Measurements from ENCODE around the gene KRT24. TPM values are rescaled to one million over a fixed set of nuclear protein-coding genes. Genes with fewer than 3 reads are reported as not detected.

The KRT24 gene
- total and polyA plus RNA-seq, 2 of the 4 experiments (the other 2 are of a cell fraction) = not detected

GRCh38 chr17:40659911-40660310 is 43.6 kb downstream of the KRT24 start:
- no CpG with 5 or more reads among the region's 7 CpGs for WGBS, 2 experiments (ENCODE audit: extremely low coverage in 2 of 2, insufficient read length in 1 of 2)
- Histone ChIP-seq H3K36me3 (ENCODE audit: control insufficient read depth, insufficient read depth, low read length) (no peaks in the 10 kb centered on the region), H3K4me2 (ENCODE audit: low read depth, low read length) (no peak overlapping the region), H3K23ac (ENCODE audit: low read depth, low read length) (no peak overlapping the region), H4K5ac (ENCODE audit: low read depth, low read length) (no peak overlapping the region), H4K91ac (ENCODE audit: insufficient read depth, low read depth, low read length) (no peak overlapping the region), H3K27ac (ENCODE audit: insufficient read depth, low read length) (no peak overlapping the region), H4K8ac (ENCODE audit: low read depth in 2 of 2, low read length in 2 of 2) (no peak overlapping the region), H3K56ac (ENCODE audit: extremely low read depth, insufficient read depth, low read length) (no peak overlapping the region), H2BK20ac (ENCODE audit: low read depth, low read length) (no peak overlapping the region), H4K20me1 (ENCODE audit: insufficient read depth, low read length) (no peaks in the 10 kb centered on the region), H3K18ac (ENCODE audit: low read depth, low read length) (no peak overlapping the region), H2BK5ac (ENCODE audit: low read depth, low read length, poor library complexity, severe bottlenecking) (no peak overlapping the region), H3K4me1 (ENCODE audit: control insufficient read depth, insufficient read depth, low read length) (no peaks in the 10 kb centered on the region), H3K27me3 (ENCODE audit: control insufficient read depth, insufficient read depth, low read length) (peaks cover 31% of the 10 kb centered on the region), H3K9ac (ENCODE audit: low read depth, low read length) (no peak overlapping the region), H3K4ac (ENCODE audit: low read depth, low read length) (no peak overlapping the region), H3K14ac (replicated peaks; ENCODE audit: low read depth, low read length) (no peak overlapping the region), H2AFZ (replicated peaks; ENCODE audit: low read length, poor library complexity) (no peak overlapping the region), H2BK15ac (ENCODE audit: low read depth, low read length) (no peak overlapping the region), H3K9me3 (ENCODE audit: control insufficient read depth, insufficient read depth, low read length) (peaks cover 4% of the 10 kb centered on the region; the same call in 1 of the 2 replicates), H3K9me1 (ENCODE audit: insufficient read depth, low read length) (no peaks in the 10 kb centered on the region), H3K79me1 (ENCODE audit: low read depth in 1 of 2, low read length in 2 of 2) (no peaks in the 10 kb centered on the region), H3K4me3 (ENCODE audit: insufficient read depth, low read depth, low read length) (no peak overlapping the region), H2BK120ac (ENCODE audit: low read depth, low read length) (no peak overlapping the region), H2AK5ac (ENCODE audit: low read depth, low read length) (no peak overlapping the region), H2AK9ac (replicated peaks; ENCODE audit: low read depth, low read length, poor library complexity) (no peak overlapping the region)
- in situ Hi-C loops (cut with MboI; ENCODE audit: low sequenced_read_pairs) (no loop called here), dilution Hi-C loops (cut with HindIII; ENCODE audit: low sequenced_read_pairs, unreplicated experiment) (no loop called here), intact Hi-C loops (cut with micrococcal nuclease) (no loop called here)
- ChIA-PET POLR2A (ENCODE audit: unreplicated experiment) (interaction anchor here (0.7 kb wide), 1 partner anchor 35 kb away, joined by 4 read pairs; no protein-coding TSS in a partner anchor), CTCF (no interaction called here)
- no peak for ATAC-seq (ENCODE audit: low read depth)
- TF ChIP-seq SMC3 (IDR thresholded peaks at IDR 0.05; ENCODE audit: low read depth, low read length) (no peak), RCOR1 (IDR thresholded peaks at IDR 0.05; ENCODE audit: insufficient replicate concordance, low read length) (no peak), ELK1 (IDR thresholded peaks at IDR 0.05; ENCODE audit: borderline replicate concordance, low read depth, low read length) (no peak), FOS (IDR thresholded peaks at IDR 0.05; ENCODE audit: low read depth, low read length) (no peak), RFX5 (IDR thresholded peaks at IDR 0.05; ENCODE audit: low read depth, low read length) (no peak), RAD21 (IDR thresholded peaks at IDR 0.05; ENCODE audit: low read length) (no peak), MAFK (IDR thresholded peaks at IDR 0.05; ENCODE audit: low read depth, low read length) (no peak), CHD1 (IDR thresholded peaks at IDR 0.05; ENCODE audit: low read depth, low read length) (no peak), BHLHE40 (IDR thresholded peaks at IDR 0.05; ENCODE audit: low read depth, low read length) (no peak), MXI1 (IDR thresholded peaks at IDR 0.05; ENCODE audit: borderline replicate concordance, low read depth, low read length) (no peak), NFE2L2 (IDR thresholded peaks at IDR 0.05; ENCODE audit: low read depth, low read length) (no peak), CEBPB (IDR thresholded peaks at IDR 0.05; ENCODE audit: low read depth, low read length) (no peak), POLR2A (IDR thresholded peaks at IDR 0.05; ENCODE audit: low read depth, low read length) (no peak), MAZ (IDR thresholded peaks at IDR 0.05; ENCODE audit: borderline replicate concordance, low read depth, low read length) (no peak), USF2 (IDR thresholded peaks at IDR 0.05; ENCODE audit: low read depth, low read length) (no peak)
- TF ChIP-seq, protein P1, sequence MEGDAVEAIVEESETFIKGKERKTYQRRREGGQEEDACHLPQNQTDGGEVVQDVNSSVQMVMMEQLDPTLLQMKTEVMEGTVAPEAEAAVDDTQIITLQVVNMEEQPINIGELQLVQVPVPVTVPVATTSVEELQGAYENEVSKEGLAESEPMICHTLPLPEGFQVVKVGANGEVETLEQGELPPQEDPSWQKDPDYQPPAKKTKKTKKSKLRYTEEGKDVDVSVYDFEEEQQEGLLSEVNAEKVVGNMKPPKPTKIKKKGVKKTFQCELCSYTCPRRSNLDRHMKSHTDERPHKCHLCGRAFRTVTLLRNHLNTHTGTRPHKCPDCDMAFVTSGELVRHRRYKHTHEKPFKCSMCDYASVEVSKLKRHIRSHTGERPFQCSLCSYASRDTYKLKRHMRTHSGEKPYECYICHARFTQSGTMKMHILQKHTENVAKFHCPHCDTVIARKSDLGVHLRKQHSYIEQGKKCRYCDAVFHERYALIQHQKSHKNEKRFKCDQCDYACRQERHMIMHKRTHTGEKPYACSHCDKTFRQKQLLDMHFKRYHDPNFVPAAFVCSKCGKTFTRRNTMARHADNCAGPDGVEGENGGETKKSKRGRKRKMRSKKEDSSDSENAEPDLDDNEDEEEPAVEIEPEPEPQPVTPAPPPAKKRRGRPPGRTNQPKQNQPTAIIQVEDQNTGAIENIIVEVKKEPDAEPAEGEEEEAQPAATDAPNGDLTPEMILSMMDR (conservative IDR thresholded peaks at IDR 0.05; ENCODE audit: low read depth, low read length) = no peak
- DNase-seq = no peak
- no TSS peak for BruUV-seq (replicated peaks)

Measured in IMR-90 (cell line).